NCI-H345 treated with DMSO at 0.1 percent for 48 hours (cell line): ENCODE results near the gene BEAN1.

Experiments used
- DNase-seq: peaks from one replicate; lab custom pipeline; 2025; ENCODE audit not compliant: unreplicated experiment; lab: John Stamatoyannopoulos, UW

BEAN1 gene

GRCh38 chr16:66391726-66392670, 35.1 kb upstream of the BEAN1 start:
- DNase-seq: no peak

GRCh38 chr16:66395806-66396555, 31.1 kb upstream of the BEAN1 start:
- DNase-seq: no peak

- DNase-seq: no peak
Measured at GRCh38 chr16:66397736-66398433, 29.2 kb upstream of the BEAN1 start.

GRCh38 chr16:66399031-66399430, 28.1 kb upstream of the BEAN1 start:
- no peak for DNase-seq

- DNase-seq: no peak
Measured at GRCh38 chr16:66399930-66400329, 27.2 kb upstream of the BEAN1 start.

- no peak for DNase-seq
Measured at GRCh38 chr16:66400503-66401380, 26.4 kb upstream of the BEAN1 start.

- DNase-seq: no peak
Measured at GRCh38 chr16:66401610-66402009, 25.5 kb upstream of the BEAN1 start.

GRCh38 chr16:66402166-66402565, 24.9 kb upstream of the BEAN1 start:
- no peak for DNase-seq

GRCh38 chr16:66402591-66403230, 24.4 kb upstream of the BEAN1 start:
- no peak for DNase-seq

GRCh38 chr16:66403531-66404145, 23.5 kb upstream of the BEAN1 start:
- no peak for DNase-seq

GRCh38 chr16:66405057-66405783, 21.9 kb upstream of the BEAN1 start:
- DNase-seq: no peak

GRCh38 chr16:66406534-66407221, 20.4 kb upstream of the BEAN1 start:
- peak; percentile 39 for DNase-seq

- DNase-seq: no peak
Measured at GRCh38 chr16:66408163-66409048, 18.7 kb upstream of the BEAN1 start.

GRCh38 chr16:66409156-66409555, 17.9 kb upstream of the BEAN1 start:
- DNase-seq: no peak

GRCh38 chr16:66412182-66412581, 14.9 kb upstream of the BEAN1 start:
- DNase-seq: no peak

GRCh38 chr16:66414891-66415290, 12.2 kb upstream of the BEAN1 start:
- DNase-seq: no peak

- no peak for DNase-seq
Measured at GRCh38 chr16:66416136-66416535, 11.0 kb upstream of the BEAN1 start.
